CD14-positive monocyte (primary cell): Measurements from ENCODE around the gene ACSL1. TPM values are rescaled to one million over a fixed set of nuclear protein-coding genes. Genes with fewer than 3 reads are reported as not detected.

Experiments
- DNase-seq, 3 donors: peaks; one replicate each; pipeline ENCODE4 v3.0.0-alpha.2; 2011 to 2022
- H2AFZ ChIP-seq: 2 replicates; pipeline ENCODE4 v1.6.0; 2012; ENCODE audit warnings: mild to moderate bottlenecking, low read depth, low read length, inconsistent platforms; ENCODE audit not compliant: insufficient read depth, poor library complexity, severe bottlenecking
- H3K27ac ChIP-seq, 2 donors: 1 replicate in 1 of 2; 2 replicates in 1 of 2; pipeline ENCODE4 v1.5.1; 2012 to 2013; ENCODE audit warnings: low read length in 2 of 2, control low read depth in 1 of 2, inconsistent platforms in 1 of 2, low read depth in 1 of 2, mild to moderate bottlenecking in 1 of 2
- H3K27me3 ChIP-seq, 2 donors: one replicate each; pipeline versions ENCODE4 v1.6.0 to v1.6.1; 2011 to 2013; ENCODE audit warnings: low read length in 2 of 2; ENCODE audit not compliant: control insufficient read depth in 2 of 2, insufficient read depth in 2 of 2
- H3K36me3 ChIP-seq, 2 donors: replicated peaks in 1 of 2; 1 replicate in 1 of 2; 2 replicates in 1 of 2; pipeline versions ENCODE4 v1.5.1 to v1.6.1; 2012 to 2013; ENCODE audit warnings: low read length in 2 of 2, control low read depth in 1 of 2, inconsistent platforms in 1 of 2, mild to moderate bottlenecking in 1 of 2; ENCODE audit not compliant: insufficient read depth in 2 of 2, control insufficient read depth in 1 of 2
- H3K4me1 ChIP-seq, 2 donors: 1 replicate in 1 of 2; 2 replicates in 1 of 2; pipeline versions ENCODE4 v1.5.1 to v1.6.1; 2012 to 2013; ENCODE audit warnings: low read length in 2 of 2, control low read depth in 1 of 2, inconsistent platforms in 1 of 2, mild to moderate bottlenecking in 1 of 2, moderate library complexity in 1 of 2; ENCODE audit not compliant: insufficient read depth in 2 of 2, control insufficient read depth in 1 of 2
- H3K4me2 ChIP-seq: replicated peaks from 2 replicates; pipeline ENCODE3; 2012; ENCODE audit warnings: low read length, moderate library complexity, mild to moderate bottlenecking; ENCODE audit not compliant: poor library complexity, severe bottlenecking; ENCODE audit errors: extremely low read depth
- H3K4me3 ChIP-seq, 3 experiments: fragments of 200-600 bp in 1 of 3; sonication (generic) in 1 of 3; replicated peaks in 1 of 3; 1 replicate in 2 of 3; 2 replicates in 1 of 3; pipeline ENCODE4 v1.5.1; 2011 to 2013; ENCODE audit warnings: low read length in 3 of 3, mild to moderate bottlenecking in 3 of 3, control low read depth in 2 of 3, low read depth in 2 of 3, inconsistent platforms in 1 of 3, moderate library complexity in 1 of 3
- H3K79me2 ChIP-seq: 2 replicates; pipeline ENCODE4 v1.6.0; 2012; ENCODE audit warnings: mild to moderate bottlenecking, control low read depth, inconsistent platforms, low read length, moderate library complexity; ENCODE audit not compliant: insufficient read depth
- H3K9ac ChIP-seq: 2 replicates; pipeline ENCODE4 v1.6.0; 2017; ENCODE audit warnings: low read length, mild to moderate bottlenecking; ENCODE audit not compliant: insufficient read depth, poor library complexity, severe bottlenecking
- H3K9me3 ChIP-seq, 2 donors: replicated peaks in 1 of 2; 1 replicate in 1 of 2; 2 replicates in 1 of 2; pipeline versions ENCODE4 v1.5.1 to v1.6.1; 2012 to 2013; ENCODE audit warnings: low read length in 2 of 2, control low read depth in 1 of 2; ENCODE audit not compliant: control insufficient read depth in 1 of 2, insufficient read depth in 1 of 2
- H4K20me1 ChIP-seq: 2 replicates; pipeline ENCODE4 v1.6.0; 2012; ENCODE audit warnings: mild to moderate bottlenecking, low read length, control low read depth, moderate library complexity; ENCODE audit not compliant: insufficient read depth
- H3K27ac Mint-ChIP-seq, 7 donors: one replicate each; pipeline ENCODE4 v1.8.0; 2020; ENCODE audit warnings: mild to moderate bottlenecking in 7 of 7, mixed read lengths in 7 of 7, moderate library complexity in 6 of 7, inconsistent platforms in 2 of 7
- H3K27me3 Mint-ChIP-seq, 3 donors: one replicate each; pipeline ENCODE4 v1.8.0; 2021 to 2022; ENCODE audit warnings: low read depth in 3 of 3, mild to moderate bottlenecking in 3 of 3, mixed read lengths in 3 of 3, moderate library complexity in 3 of 3, inconsistent platforms in 1 of 3
- H3K36me3 Mint-ChIP-seq, 2 donors: one replicate each; pipeline ENCODE4 v1.8.0; 2020; ENCODE audit warnings: mixed read lengths in 2 of 2, inconsistent platforms in 1 of 2, mild to moderate bottlenecking in 1 of 2
- H3K4me1 Mint-ChIP-seq: one replicate; pipeline ENCODE4 v1.8.0; 2020; ENCODE audit warnings: mild to moderate bottlenecking, mixed read lengths
- H3K4me3 Mint-ChIP-seq, 2 donors: one replicate each; pipeline ENCODE4 v1.8.0; 2020; ENCODE audit warnings: mild to moderate bottlenecking in 2 of 2, mixed read lengths in 2 of 2, moderate library complexity in 1 of 2
- H3K9me3 Mint-ChIP-seq, 7 donors: one replicate each; pipeline ENCODE4 v1.8.0; 2020 to 2022; ENCODE audit warnings: mixed read lengths in 7 of 7, mild to moderate bottlenecking in 6 of 7, moderate library complexity in 6 of 7, inconsistent platforms in 2 of 7
- WGBS: methylation state at CpG from one replicate; pipeline ENCODE4 v1.1.5; 2013; ENCODE audit warnings: missing lambda C conversion rate; ENCODE audit not compliant: insufficient coverage; 5-methylcytosine and 5-hydroxymethylcytosine counted together
- intact Hi-C, 2 donors: fragments of 100-400 bp; cut with micrococcal nuclease; formaldehyde crosslinking; loops; one replicate each; pipeline versions ENCODE4 v1.15.0 to v1.15.1; 2023
- polyA plus RNA-seq, 3 donors: library from polyadenylated mRNA; depleted of rRNA in 1 of 3; unstranded in 2 of 3; stranded (reverse) in 1 of 3; fragments of 300-500 nt in 2 of 3; fragments of >200 nt in 1 of 3; fragmentation: Illumina TruSeq in 2 of 3; gene quantifications; 1 replicate in 2 of 3; 2 replicates in 1 of 3; pipeline ENCODE4 v1.2.3, GENCODE V29; 2012 to 2021
- TF ChIP-seq, protein P1 (sequence below): fragments of 200-600 bp; IDR thresholded peaks from one replicate; pipeline ENCODE4 v1.8.0; 2022; ENCODE audit warnings: antibody characterized with exemption, mild to moderate bottlenecking

Gene ACSL1
- polyA plus RNA-seq, 3 donors, result 72.4 to 115 (median 115) TPM

GRCh38 chr4:184868623-184869022 lies 42.9 kb upstream of the ACSL1 start:
- H3K4me1 ChIP-seq, result peaks cover 20 to 28% of the 10 kb centered on the region in 2 donors
- H3K9me3 Mint-ChIP-seq, result peaks cover 0 to 3% (median 0%) of the 10 kb centered on the region in 7 donors
- peak overlapping the region in 1 of 7 donors; percentile 53 for H3K27ac Mint-ChIP-seq
- intact Hi-C loops, result no loop called here
- TF ChIP-seq, protein P1, sequence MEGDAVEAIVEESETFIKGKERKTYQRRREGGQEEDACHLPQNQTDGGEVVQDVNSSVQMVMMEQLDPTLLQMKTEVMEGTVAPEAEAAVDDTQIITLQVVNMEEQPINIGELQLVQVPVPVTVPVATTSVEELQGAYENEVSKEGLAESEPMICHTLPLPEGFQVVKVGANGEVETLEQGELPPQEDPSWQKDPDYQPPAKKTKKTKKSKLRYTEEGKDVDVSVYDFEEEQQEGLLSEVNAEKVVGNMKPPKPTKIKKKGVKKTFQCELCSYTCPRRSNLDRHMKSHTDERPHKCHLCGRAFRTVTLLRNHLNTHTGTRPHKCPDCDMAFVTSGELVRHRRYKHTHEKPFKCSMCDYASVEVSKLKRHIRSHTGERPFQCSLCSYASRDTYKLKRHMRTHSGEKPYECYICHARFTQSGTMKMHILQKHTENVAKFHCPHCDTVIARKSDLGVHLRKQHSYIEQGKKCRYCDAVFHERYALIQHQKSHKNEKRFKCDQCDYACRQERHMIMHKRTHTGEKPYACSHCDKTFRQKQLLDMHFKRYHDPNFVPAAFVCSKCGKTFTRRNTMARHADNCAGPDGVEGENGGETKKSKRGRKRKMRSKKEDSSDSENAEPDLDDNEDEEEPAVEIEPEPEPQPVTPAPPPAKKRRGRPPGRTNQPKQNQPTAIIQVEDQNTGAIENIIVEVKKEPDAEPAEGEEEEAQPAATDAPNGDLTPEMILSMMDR, result no peak
- H4K20me1 ChIP-seq, result no peaks in the 10 kb centered on the region
- peaks cover 37% of the 10 kb centered on the region for H3K4me1 Mint-ChIP-seq
- no peak overlapping the region for H3K27ac ChIP-seq
- H3K36me3 ChIP-seq, result no peaks in the 10 kb centered on the region
- H3K27me3 Mint-ChIP-seq, result no peaks in the 10 kb centered on the region
- no peak overlapping the region for H3K9ac ChIP-seq
- H3K27me3 ChIP-seq, result no peaks in the 10 kb centered on the region
- 67% methylated on average over 1 of the region's 3 CpGs for WGBS
- no peak overlapping the region for H3K4me3 Mint-ChIP-seq
- H3K36me3 Mint-ChIP-seq, result no peaks in the 10 kb centered on the region
- no peaks in the 10 kb centered on the region for H3K9me3 ChIP-seq
- H3K4me2 ChIP-seq, result no peak overlapping the region
- H3K79me2 ChIP-seq, result no peaks in the 10 kb centered on the region
- H3K4me3 ChIP-seq, result no peak overlapping the region
- no peak for DNase-seq
- no peak overlapping the region for H2AFZ ChIP-seq

- Histone ChIP-seq H2AFZ (no peak overlapping the region), H3K4me1 (peaks cover 46 to 54% of the 10 kb centered on the region in 2 donors), H3K27me3 (no peaks in the 10 kb centered on the region), H4K20me1 (no peaks in the 10 kb centered on the region), H3K27ac (no peak overlapping the region), H3K79me2 (no peaks in the 10 kb centered on the region), H3K9me3 (no peaks in the 10 kb centered on the region), H3K36me3 (no peaks in the 10 kb centered on the region), H3K4me2 (no peak overlapping the region), H3K4me3 (no peak overlapping the region), H3K9ac (no peak overlapping the region)
- H3K9me3 Mint-ChIP-seq, result no peaks in the 10 kb centered on the region
- WGBS, result no CpG with 5 or more reads among the region's 3 CpGs
- TF ChIP-seq, protein P1, result no peak
- DNase-seq, result peak in 1 of 3 donors; percentile 68
- H3K27me3 Mint-ChIP-seq, result no peaks in the 10 kb centered on the region
- H3K36me3 Mint-ChIP-seq, result no peaks in the 10 kb centered on the region
- peak overlapping the region in 4 of 7 donors; percentile 18 to 54 (median 21) for H3K27ac Mint-ChIP-seq
- H3K4me1 Mint-ChIP-seq, result peaks cover 65% of the 10 kb centered on the region
- intact Hi-C loops, result loop anchor here in 1 of 2 donors (5.0 kb wide), 1 partner anchor 37 kb away; the partner anchor contains the start of gene ACSL1
- H3K4me3 Mint-ChIP-seq, result no peak overlapping the region
Observed at GRCh38 chr4:184863916-184864315, 38.1 kb upstream of the ACSL1 start.
